Calu3 (cell line): Measurements from ENCODE around the gene ABCA4. TPM values are rescaled to one million over a fixed set of nuclear protein-coding genes. Genes with fewer than 3 reads are reported as not detected.
"Not testable (repeated sequence)": the region's sequence is repeated elsewhere in the genome, so short reads cannot be mapped to it uniquely, and the experiment has no call there.

Source experiments
- BruUV-seq: library from RNA; stranded (reverse); fragments of 400-500 nt; replicated peaks from 2 replicates; lab custom pipeline; 2021; lab: Mats Ljungman, UMichigan
- CTCF ChIA-PET: fragments of 300-600 bp; sonication (Branson Sonifier 250); formaldehyde crosslinking; loops from one replicate; lab custom pipeline; 2022; ENCODE audit warnings: antibody characterized with exemption; lab: Charles Lee
- DNase-seq: peaks from one replicate; pipeline ENCODE4 v3.0.0; 2022
- H3K27ac Mint-ChIP-seq: one replicate; pipeline ENCODE4 v1.8.0; 2022; ENCODE audit warnings: mixed read lengths; ENCODE audit not compliant: unreplicated experiment
- H3K27me3 Mint-ChIP-seq: one replicate; pipeline ENCODE4 v1.8.0; 2022; ENCODE audit warnings: mixed read lengths; ENCODE audit not compliant: unreplicated experiment
- H3K36me3 Mint-ChIP-seq: one replicate; pipeline ENCODE4 v1.8.0; 2022; ENCODE audit warnings: mild to moderate bottlenecking, moderate library complexity, mixed read lengths; ENCODE audit not compliant: insufficient read depth, unreplicated experiment
- H3K4me1 Mint-ChIP-seq: one replicate; pipeline ENCODE4 v1.8.0; 2022; ENCODE audit warnings: mild to moderate bottlenecking, low read depth, mixed read lengths; ENCODE audit not compliant: unreplicated experiment
- H3K4me3 Mint-ChIP-seq: one replicate; pipeline ENCODE4 v1.8.0; 2022; ENCODE audit warnings: mild to moderate bottlenecking, low read depth, moderate library complexity, mixed read lengths; ENCODE audit not compliant: unreplicated experiment
- H3K9me3 Mint-ChIP-seq: one replicate; pipeline ENCODE4 v1.8.0; 2022; ENCODE audit warnings: low read depth, mixed read lengths; ENCODE audit not compliant: unreplicated experiment
- CTCF ChIP-seq: fragments of 200-600 bp; IDR thresholded peaks from one replicate; pipeline ENCODE4 v1.8.0; 2022; ENCODE audit warnings: antibody characterized with exemption; ENCODE audit not compliant: unreplicated experiment
- intact Hi-C: fragments of 100-400 bp; cut with micrococcal nuclease; formaldehyde crosslinking; loops from one replicate; pipeline ENCODE4 v1.10.0; 2022; ENCODE audit not compliant: unreplicated experiment
- total RNA-seq: library from RNA; stranded (reverse); gene quantifications from 2 replicates; pipeline ENCODE4 v1.2.3, GENCODE V29; 2022

ABCA4 gene
- total RNA-seq, 1 experiment from 2014 or later = 0.31 TPM

- no TSS peak for BruUV-seq
- H3K36me3 Mint-ChIP-seq = peaks cover 6% of the 10 kb centered on the region
- CTCF ChIA-PET = no interaction called here
Observed at GRCh38 chr1:93959413-93959812, 161.5 kb downstream of the ABCA4 start.

GRCh38 chr1:93958726-93959100 lies 162.2 kb downstream of the ABCA4 start:
- Mint-ChIP-seq H3K9me3 (peaks cover 13% of the 10 kb centered on the region), H3K4me3 (no peak overlapping the region), H3K4me1 (peaks cover 22% of the 10 kb centered on the region), H3K27me3 (no peaks in the 10 kb centered on the region), H3K27ac (no peak overlapping the region), H3K36me3 (peaks cover 2% of the 10 kb centered on the region)
- no TSS peak for BruUV-seq
- TF ChIP-seq CTCF = no peak
- CTCF ChIA-PET = interaction anchor here (0.7 to 0.9 kb wide), 2 partner anchors 49 to 200 kb away, joined by 3 to 4 read pairs; no protein-coding TSS in a partner anchor
- intact Hi-C loops = no loop called here
- no peak for DNase-seq

More at GRCh38 chr1:93959413-93959812, 161.5 kb downstream of the ABCA4 start:
- TF ChIP-seq CTCF = no peak
- Mint-ChIP-seq H3K27me3 (no peaks in the 10 kb centered on the region), H3K4me3 (no peak overlapping the region), H3K9me3 (peaks cover 13% of the 10 kb centered on the region), H3K27ac (no peak overlapping the region), H3K4me1 (peaks cover 29% of the 10 kb centered on the region)
- no peak for DNase-seq
- intact Hi-C loops = no loop called here

- BruUV-seq = no TSS peak
- CTCF ChIA-PET = interaction anchor here (0.7 to 0.9 kb wide), 2 partner anchors 48 to 201 kb away, joined by 3 to 4 read pairs; no protein-coding TSS in a partner anchor
- DNase-seq = no peak
- no peak overlapping the region for H3K27ac Mint-ChIP-seq
- no peak for TF ChIP-seq CTCF
- H3K27me3 Mint-ChIP-seq = no peaks in the 10 kb centered on the region
- intact Hi-C loops = no loop called here
- H3K9me3 Mint-ChIP-seq = peaks cover 13% of the 10 kb centered on the region
- H3K4me1 Mint-ChIP-seq = peaks cover 16% of the 10 kb centered on the region
- H3K36me3 Mint-ChIP-seq = no peaks in the 10 kb centered on the region
- no peak overlapping the region for H3K4me3 Mint-ChIP-seq
Observed at GRCh38 chr1:93958032-93958725, 162.8 kb downstream of the ABCA4 start.

GRCh38 chr1:93955765-93956164 lies 165.2 kb downstream of the ABCA4 start:
- Mint-ChIP-seq H3K4me1 (peaks cover 11% of the 10 kb centered on the region), H3K36me3 (no peaks in the 10 kb centered on the region), H3K9me3 (peaks cover 16% of the 10 kb centered on the region), H3K4me3 (no peak overlapping the region), H3K27ac (no peak overlapping the region), H3K27me3 (peaks cover 8% of the 10 kb centered on the region)
- no peak for DNase-seq
- BruUV-seq = no TSS peak
- intact Hi-C loops = no loop called here
- CTCF ChIA-PET = no interaction called here
- no peak for TF ChIP-seq CTCF

GRCh38 chr1:93947002-93947686 lies 173.8 kb downstream of the ABCA4 start:
- H3K27ac Mint-ChIP-seq, DNase-seq, CTCF ChIA-PET, H3K9me3 Mint-ChIP-seq, H3K36me3 Mint-ChIP-seq, H3K4me1 Mint-ChIP-seq, BruUV-seq, H3K4me3 Mint-ChIP-seq, intact Hi-C loops: not testable (repeated sequence)
- H3K27me3 Mint-ChIP-seq = peaks cover 30% of the 10 kb centered on the region
